ENCODE data around the gene CARS1. TPM values are rescaled to one million over a fixed set of nuclear protein-coding genes. Genes with fewer than 3 reads are reported as not detected.

The CARS1 gene
- total and polyA plus RNA-seq, 2 of the 4 experiments (the other 2 are of a cell fraction): 72.7 to 78.3 TPM

DNA sequence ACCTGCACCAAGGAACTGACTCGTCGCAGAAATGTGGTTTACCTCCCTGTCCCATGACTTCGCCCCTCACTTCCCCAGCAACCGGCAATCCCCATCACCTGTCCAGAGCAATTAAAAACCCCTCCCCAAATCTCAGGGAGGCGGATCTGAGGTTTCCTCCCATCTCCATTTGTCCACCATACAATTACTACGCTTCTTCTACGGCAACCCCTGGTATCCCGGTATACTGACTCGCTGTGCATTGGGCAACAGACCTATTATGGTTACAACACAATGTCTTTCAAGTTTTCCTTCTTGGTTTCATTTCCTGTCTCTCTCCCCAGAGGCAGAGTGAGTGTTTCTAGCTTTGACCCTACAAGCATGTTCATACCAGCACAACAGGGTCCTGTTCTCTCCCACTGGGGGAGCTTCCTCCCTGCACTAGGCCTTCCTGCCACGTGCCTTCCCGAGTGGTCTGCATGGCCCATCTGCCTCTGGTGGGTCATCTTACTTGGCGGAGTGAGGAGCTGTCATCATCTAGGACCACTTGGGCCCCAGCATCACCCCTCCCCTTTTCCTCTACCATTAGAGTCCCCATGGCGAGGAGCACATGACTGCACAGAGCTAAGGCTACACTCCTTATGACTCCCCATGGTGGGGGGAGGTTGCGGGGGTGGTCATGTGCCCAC, 34.8 kb downstream of the CARS1 start:
- H2BK5ac ChIP-seq (ENCODE audit: low read depth, low read length, poor library complexity, severe bottlenecking): no peak overlapping the region
- peak; percentile 53 for ATAC-seq (ENCODE audit: low read depth)
- H2AK5ac ChIP-seq (ENCODE audit: low read depth, low read length): 0 out of 2 replicates have a peak overlapping the region, but pooled peaks have one; percentile 20
- intact Hi-C loops (cut with micrococcal nuclease): no loop called here
- dilution Hi-C loops (cut with HindIII; ENCODE audit: low sequenced_read_pairs, unreplicated experiment): no loop called here
- no peak overlapping the region for H4K5ac ChIP-seq (ENCODE audit: low read depth, low read length)
- ChIA-PET CTCF (interaction anchor here (1.1 kb wide), 1 partner anchor 93 kb away, joined by 3 read pairs; the partner anchor contains the start of gene PHLDA2), POLR2A (ENCODE audit: unreplicated experiment) (no interaction called here)
- peak; percentile 73 for DNase-seq
- peak; percentile 17; the same call in 1 of the 2 replicates for TF ChIP-seq MXI1 (IDR thresholded peaks at IDR 0.05; ENCODE audit: borderline replicate concordance, low read depth, low read length)
- no peak for TF ChIP-seq CHD1 (IDR thresholded peaks at IDR 0.05; ENCODE audit: low read depth, low read length)
- TF ChIP-seq CEBPB (IDR thresholded peaks at IDR 0.05; ENCODE audit: low read depth, low read length): peak; percentile 94
- no peak overlapping the region for H2BK15ac ChIP-seq (ENCODE audit: low read depth, low read length)
- no peaks in the 10 kb centered on the region for H3K27me3 ChIP-seq (ENCODE audit: control insufficient read depth, insufficient read depth, low read length)
- H3K9me1 ChIP-seq (ENCODE audit: insufficient read depth, low read length): peaks cover 10% of the 10 kb centered on the region
- no peak overlapping the region for H2AFZ ChIP-seq (replicated peaks; ENCODE audit: low read length, poor library complexity)
- BruUV-seq (replicated peaks): no TSS peak
- H3K4me1 ChIP-seq (ENCODE audit: control insufficient read depth, insufficient read depth, low read length): peaks cover 6% of the 10 kb centered on the region
- H3K36me3 ChIP-seq (ENCODE audit: control insufficient read depth, insufficient read depth, low read length): peaks cover 68% of the 10 kb centered on the region
- no peak overlapping the region for H4K91ac ChIP-seq (ENCODE audit: insufficient read depth, low read depth, low read length)
- no peak overlapping the region for H3K18ac ChIP-seq (ENCODE audit: low read depth, low read length)
- H3K4ac ChIP-seq (ENCODE audit: low read depth, low read length): peak overlapping the region; percentile 8; the same call in 1 of the 2 replicates
- whole genome bisulfite sequencing, 2 experiments (ENCODE audit: extremely low coverage in 2 of 2, insufficient read length in 1 of 2): 90% methylated on average over 7 of the region's 14 CpGs; no CpG with 5 or more reads in 1 of the 2 experiments
- in situ Hi-C loops (cut with MboI; ENCODE audit: low sequenced_read_pairs): no loop called here
- H3K79me1 ChIP-seq (ENCODE audit: low read depth in 1 of 2, low read length in 2 of 2): peaks cover 9 to 65% of the 10 kb centered on the region in 2 experiments; a peak in 3 of 4 replicates
- no peak overlapping the region for H2BK20ac ChIP-seq (ENCODE audit: low read depth, low read length)
- H3K4me3 ChIP-seq (ENCODE audit: insufficient read depth, low read depth, low read length): no peak overlapping the region
- H3K4me2 ChIP-seq (ENCODE audit: low read depth, low read length): no peak overlapping the region
- 0 out of 4 replicates have a peak overlapping the region, but pooled peaks have one; percentile 2 to 11 for H4K8ac ChIP-seq (ENCODE audit: low read depth in 2 of 2, low read length in 2 of 2)
- no peak overlapping the region for H3K23ac ChIP-seq (ENCODE audit: low read depth, low read length)
- peak overlapping the region; percentile 11 for H3K14ac ChIP-seq (replicated peaks; ENCODE audit: low read depth, low read length)
- H3K56ac ChIP-seq (ENCODE audit: extremely low read depth, insufficient read depth, low read length): no peak overlapping the region
- H3K9ac ChIP-seq (ENCODE audit: low read depth, low read length): no peak overlapping the region
- H3K27ac ChIP-seq (ENCODE audit: insufficient read depth, low read length): peak overlapping the region; percentile 24
- no peak overlapping the region for H2BK120ac ChIP-seq (ENCODE audit: low read depth, low read length)
- no peak overlapping the region for H2AK9ac ChIP-seq (replicated peaks; ENCODE audit: low read depth, low read length, poor library complexity)
- H3K9me3 ChIP-seq (ENCODE audit: control insufficient read depth, insufficient read depth, low read length): no peaks in the 10 kb centered on the region
- H4K20me1 ChIP-seq (ENCODE audit: insufficient read depth, low read length): peaks cover 31% of the 10 kb centered on the region; the same call in 1 of the 2 replicates

Data from IMR-90 (cell line).